GM19351 (cell line): ENCODE results near the gene CHPF2.

ENCODE experiments used
- ATAC-seq: cut with Tn5 transposase; IDR thresholded peaks from one replicate; pipeline ENCODE4 v1.9.1; 2021; ENCODE audit warnings: mild to moderate bottlenecking, moderate library complexity; ENCODE audit not compliant: unreplicated experiment

Gene CHPF2

DNA sequence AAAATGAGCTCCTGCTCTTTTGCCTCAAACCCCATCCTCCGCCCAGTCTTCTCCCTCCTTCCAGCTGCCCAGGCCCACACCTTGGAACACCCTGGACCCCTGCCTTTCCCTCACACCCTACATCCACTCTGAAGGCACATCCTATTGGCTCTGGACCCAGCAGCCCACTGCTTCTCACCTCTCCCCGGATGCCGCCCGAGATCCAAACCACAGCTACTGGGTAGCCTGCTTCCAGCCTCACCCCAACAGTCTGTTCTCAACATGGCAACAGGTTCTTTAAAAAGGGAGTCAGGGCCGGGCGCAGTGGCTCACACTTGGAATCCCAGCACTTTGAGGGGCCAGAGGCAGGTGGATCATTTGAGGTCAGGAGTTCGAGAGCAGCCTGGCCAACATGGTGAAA lies 25.7 kb downstream of the CHPF2 start:
- ATAC-seq = no peak

GRCh38 chr7:151260471-151260870 lies 28.2 kb downstream of the CHPF2 start:
- no peak for ATAC-seq

DNA sequence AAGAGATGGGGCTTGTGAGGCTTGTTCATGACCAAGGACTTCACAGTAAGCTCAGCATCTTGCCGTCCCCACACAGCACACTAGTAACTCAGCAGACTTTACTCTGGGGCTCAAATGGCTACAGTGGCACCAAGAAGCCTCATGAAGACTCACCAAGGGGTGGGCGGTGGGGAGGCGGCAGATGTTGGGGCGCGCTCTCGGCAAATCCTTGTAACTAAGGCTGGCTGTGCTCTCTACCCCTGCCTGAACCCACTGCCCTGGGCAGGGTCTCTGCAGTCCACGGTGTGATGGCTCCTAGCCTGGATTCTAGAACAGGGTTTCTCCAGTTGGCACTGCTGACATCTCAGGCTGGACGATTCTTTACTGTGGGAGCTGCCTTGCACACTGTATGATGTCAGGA lies 28.6 kb downstream of the CHPF2 start:
- no peak for ATAC-seq

DNA sequence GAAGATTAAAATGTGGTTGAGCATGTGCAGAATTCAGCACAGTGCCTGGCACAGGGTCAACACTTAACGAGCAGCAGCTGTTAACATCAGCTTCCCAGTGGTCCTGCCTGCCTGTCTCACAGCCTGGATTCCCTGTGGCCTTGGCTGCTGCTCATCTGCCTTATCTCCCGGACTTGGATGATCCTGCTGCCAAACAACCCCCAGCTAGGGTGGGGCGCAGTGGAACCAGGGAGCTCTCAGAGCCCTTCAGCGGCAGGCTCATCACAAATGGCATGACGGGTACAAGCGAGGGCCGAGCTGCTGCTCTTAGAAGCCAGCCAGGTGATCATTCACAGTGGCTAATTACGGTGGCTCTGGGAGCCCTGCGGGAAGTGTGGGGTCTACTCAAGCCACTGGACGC lies 29.2 kb downstream of the CHPF2 start:
- no peak for ATAC-seq

DNA sequence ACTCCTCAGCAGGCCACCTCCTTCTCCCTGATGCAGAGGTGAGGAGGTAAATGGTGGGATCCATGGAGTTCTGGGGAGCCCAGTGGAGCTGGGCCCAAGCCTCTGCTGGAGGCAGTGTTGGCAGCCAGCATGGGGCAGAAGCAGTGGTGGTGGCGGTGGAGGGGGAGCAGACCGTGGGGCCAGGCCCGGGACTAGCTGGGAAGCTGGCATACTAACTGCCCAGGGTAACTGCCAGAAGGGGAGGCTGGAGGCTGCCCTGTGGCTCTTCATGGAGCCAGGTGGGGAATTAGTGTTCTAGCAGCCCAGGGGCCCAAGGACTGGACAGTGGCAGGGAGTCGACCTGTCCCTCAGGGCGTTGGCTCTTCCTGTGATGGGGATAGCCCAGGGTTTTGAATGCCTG lies 32.3 kb downstream of the CHPF2 start:
- no peak for ATAC-seq

GRCh38 chr7:151265351-151265931 lies 33.2 kb downstream of the CHPF2 start:
- ATAC-seq = no peak

DNA sequence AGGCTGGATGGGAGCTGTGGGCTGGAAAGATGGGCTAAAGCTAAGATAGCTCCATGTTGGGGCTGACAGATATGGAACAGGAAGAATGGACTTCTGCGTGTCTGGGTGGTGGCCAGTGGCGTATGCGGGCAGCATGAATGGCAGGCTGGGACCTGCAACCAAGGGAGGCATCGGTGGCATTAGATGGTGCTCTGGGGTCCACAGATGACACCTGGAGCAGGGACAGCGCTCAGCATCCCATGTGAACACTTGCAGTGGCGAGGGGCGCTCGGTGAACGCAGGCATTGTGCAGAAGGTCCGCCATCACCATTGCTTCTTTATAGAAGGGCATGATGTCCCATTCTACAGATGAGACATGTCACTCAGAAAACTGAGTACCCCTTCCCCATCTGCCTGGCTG lies 37.2 kb downstream of the CHPF2 start:
- no peak for ATAC-seq

GRCh38 chr7:151271699-151272355 lies 39.5 kb downstream of the CHPF2 start:
- no peak for ATAC-seq

DNA sequence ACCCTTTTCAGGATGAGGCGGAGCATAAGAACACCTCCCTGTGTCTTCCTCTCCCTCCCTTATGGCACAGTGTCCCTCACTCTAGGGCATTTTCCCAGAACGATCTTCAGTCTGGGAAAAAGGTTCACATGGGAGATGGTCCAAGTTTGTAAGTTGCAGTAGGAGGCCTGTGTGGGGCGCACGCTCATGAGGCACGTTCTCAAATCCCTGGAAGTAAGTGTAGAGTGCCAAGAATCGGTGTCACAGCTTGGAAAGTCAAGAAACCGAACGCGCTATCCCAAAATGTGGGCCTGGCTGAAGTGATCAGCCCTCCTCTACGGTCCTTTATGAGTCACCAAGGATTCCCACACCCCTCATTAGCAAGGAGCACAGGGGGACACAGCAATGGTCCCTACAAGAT lies 40.1 kb downstream of the CHPF2 start:
- ATAC-seq = no peak

DNA sequence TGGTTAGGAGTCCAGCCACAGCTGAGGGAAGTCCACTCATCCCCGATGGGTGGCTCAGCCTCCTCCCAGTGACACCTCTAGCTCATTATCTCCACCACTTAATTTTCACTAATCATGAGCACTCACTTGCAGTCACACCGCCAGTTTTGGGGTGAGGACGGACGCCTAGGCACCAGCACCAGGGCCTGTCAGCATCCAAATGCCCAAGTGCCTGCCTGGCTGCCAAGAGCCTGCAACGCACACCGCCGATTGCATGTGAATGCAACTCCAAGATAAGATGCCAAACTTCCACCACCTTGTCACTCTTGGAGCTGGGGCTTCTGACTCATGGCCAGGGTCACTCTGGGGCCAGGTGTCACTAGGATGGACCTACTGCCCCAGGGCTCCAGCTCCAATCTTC lies 40.6 kb downstream of the CHPF2 start:
- no peak for ATAC-seq

DNA sequence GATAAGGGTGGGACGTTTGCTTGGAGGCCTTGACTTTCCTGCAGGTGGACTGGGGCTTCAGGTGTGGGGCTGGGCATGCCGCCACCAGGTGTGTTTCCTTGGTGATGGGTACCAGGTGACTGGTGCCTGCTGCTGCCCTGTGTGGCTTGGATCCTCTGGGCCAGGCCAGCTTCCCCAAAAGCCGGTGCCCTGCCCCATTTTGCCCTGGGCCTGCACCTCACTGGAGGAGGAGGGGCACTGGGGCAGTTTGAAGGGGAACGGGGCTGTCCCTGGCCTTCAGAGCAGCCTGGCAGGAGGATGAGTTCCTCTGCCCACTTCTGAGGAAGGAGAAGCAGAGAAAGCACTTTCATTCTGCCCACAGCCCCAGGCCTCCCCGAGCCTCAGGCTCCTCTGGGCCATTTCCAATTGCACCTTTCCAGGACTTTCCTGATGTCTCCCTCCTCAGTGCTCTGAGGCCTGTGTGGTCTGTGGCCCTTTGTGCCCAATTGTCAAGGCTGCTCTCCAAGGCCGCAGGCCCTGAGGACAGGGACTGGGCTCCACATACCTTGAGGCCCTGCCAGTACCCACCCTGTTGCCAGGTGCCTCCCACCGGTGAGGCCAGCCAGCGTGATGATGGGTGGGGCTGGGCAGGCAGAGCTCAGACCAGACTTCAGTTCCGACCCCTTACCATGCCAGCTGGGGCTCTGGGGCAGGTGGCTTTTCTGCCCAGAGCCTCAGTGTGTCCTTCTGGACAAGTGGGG lies 41.5 kb downstream of the CHPF2 start:
- no peak for ATAC-seq

- no peak for ATAC-seq
These were observed 42.1 kb downstream of the CHPF2 start for GRCh38 chr7:151274396-151274795.

DNA sequence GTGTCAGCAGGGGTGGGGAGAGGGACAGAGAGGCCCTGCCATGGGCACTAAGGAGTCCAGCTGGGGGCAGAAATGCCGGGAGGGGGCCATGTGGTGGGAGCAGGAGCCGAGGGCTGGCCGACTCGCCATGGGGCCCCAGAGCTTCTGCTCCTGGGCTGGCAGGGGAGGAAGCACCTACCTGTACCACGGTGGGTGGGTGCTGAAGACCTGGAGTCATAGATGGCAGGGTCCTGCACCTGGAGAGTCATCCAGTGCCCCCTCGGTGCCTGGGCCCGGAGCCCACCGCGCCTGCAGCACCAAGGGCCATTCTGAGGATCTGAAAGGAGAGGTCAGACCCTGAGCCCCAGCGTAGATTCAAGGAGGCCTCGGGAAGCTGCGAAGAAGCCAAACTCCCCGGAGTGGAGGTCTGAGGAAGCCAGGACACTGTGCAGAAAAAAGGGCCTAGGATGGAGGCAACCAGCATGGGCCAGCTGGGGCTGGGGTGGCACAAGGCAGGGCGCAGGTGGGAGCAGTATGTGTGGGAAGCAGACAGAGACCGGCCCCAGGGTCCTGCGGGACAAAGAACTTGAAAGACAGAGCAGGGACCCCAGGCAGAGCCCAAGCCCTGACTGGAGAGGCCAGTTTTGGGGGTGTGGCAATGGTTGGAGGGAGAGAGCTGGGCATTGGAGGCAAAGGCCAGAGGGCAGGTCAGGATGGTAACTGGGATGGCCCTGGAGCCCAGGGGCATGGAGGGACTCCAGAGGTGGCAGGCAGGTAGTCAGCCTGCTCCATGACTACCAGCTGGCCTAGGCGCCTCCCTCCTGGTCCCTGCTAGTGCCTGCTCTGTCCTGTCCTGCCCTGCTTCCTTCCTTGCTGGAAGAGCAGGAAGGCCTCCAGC lies 42.9 kb downstream of the CHPF2 start:
- no peak for ATAC-seq

DNA sequence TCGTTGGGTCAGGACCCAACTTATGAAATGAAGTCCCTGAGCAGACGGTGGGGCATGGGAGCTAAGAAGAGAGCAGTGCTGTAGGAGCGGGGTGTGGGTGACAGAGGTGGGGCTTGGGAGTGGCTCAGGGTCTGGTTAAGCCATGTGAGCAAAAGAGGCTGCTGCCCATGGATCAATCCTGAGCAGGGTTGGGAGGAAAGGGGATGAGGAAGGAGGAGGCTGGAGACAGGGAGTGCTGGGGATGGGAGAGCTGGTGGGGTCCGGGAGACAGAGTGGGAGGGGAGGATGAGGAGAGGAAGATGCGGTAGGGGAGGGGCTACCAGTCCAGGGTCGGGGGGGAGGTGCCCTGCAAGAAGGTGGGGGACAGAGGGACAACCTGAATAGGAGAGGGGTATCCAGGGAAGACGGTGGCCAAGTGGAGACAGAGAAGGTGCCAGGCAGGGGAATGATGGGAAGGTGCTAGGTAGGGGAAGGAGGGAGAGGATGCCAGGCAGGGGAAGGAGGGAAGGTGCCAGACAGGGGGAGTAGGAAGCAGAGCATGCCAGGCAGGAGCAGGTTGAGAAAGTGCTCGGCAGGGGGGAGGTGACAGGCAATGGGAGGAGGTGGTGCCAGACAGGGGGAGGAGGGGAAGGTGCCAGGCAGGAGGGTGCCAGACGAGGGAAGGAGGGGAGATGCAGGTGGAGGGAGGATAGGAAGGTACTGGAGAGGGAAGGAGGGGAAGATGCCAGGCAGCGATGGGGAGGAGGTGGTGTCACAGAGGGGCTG lies 43.7 kb downstream of the CHPF2 start:
- no peak for ATAC-seq

- ATAC-seq = peak; percentile 67
These were observed 44.6 kb downstream of the CHPF2 start for GRCh38 chr7:151276666-151277590.

DNA sequence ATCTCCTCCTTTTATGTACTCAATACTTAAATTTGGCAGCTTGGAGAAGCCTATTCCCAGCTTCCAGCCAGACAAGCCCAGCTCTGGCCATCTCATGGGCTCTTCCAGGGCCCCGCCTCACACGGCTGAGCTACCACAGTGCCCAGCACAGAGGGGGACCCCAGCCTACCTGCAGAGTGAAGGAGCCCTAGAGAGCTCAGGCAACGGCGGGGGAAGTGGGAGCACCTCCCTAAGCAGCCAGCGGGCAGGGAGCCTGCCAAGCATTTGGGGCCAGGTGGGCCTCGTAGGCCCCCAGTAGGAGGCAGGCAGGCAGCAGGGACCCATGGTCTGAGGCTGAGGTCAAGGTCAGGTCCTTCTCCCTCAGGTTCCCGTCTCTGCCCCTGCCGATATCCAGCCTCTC lies 45.3 kb downstream of the CHPF2 start:
- ATAC-seq = no peak

- no peak for ATAC-seq
These were observed 46.7 kb downstream of the CHPF2 start for GRCh38 chr7:151278949-151279348.

DNA sequence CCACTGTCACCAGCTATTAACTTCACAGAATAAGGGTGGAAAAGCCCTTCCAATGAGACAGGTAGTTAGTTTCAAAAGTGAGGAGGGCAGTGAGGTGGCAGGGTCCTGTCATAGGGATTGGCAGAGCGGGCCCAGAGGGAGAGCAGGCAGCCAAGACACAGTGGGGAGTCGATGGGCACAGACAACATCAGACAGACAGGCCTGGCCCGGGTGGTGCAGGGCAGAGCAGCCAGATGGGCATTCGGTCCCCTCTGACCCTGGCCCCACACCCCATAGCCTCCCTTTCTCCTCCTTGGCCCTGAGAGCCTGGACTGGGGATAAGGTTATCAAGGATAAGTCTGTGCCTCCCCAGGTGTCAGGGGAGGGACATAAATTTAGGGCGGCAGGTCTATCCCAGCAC lies 47.6 kb downstream of the CHPF2 start:
- no peak for ATAC-seq

GRCh38 chr7:151280388-151281019 lies 48.2 kb downstream of the CHPF2 start:
- no peak for ATAC-seq
